ENCODE data around the gene PCP2. TPM values are rescaled to one million over a fixed set of nuclear protein-coding genes. Genes with fewer than 3 reads are reported as not detected.

The PCP2 gene
- total and polyA plus RNA-seq, 2 of the 13 experiments (the other 11 are each of a cell fraction or from before 2014, with no cell fraction given) = 0.62 TPM; not detected in 1

DNA sequence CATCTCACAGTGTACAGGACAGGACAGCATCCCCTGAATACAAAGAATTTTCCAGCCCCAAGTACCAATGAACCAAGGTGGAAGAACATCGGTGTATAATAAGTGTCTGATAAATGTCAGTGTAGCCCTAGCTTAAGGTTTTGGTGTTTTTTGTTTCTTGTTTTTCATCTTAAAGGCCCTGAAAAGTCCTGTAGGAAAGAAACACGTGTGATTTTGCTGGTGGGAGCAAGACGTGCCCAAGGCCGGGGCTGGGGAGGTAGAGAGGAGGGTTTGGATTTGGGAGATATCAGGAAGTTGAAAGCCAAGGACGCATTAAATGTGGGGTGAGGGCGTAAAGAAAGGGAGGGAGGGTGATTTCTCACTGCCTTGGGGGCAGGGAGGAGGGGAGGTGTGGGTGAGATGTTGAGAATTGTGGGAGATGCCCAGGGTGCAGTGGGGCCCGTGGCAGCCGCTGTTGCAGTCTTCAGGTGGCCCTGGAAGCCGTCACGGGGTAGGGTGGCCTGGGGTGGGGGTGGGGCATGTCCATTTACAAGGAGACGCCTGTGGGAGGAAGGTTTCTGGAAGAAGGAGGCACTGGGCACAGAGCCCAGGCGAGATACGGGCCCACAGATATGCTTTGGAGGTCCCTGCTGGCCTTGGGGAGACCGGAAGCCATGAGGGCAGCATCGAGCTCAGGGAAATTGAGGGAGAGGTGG is 31.1 kb downstream of the PCP2 start:
- H3K9ac ChIP-seq (ENCODE audit: insufficient read depth, low read depth, low read length) = no peak overlapping the region
- no TSS peak for BruUV-seq (replicated peaks)
- in situ Hi-C loops (cut with HindIII; ENCODE audit: extremely low pct_ligation_motif_present, low pct_unique_long_range_greater_than_20kb) (no loop called here), intact Hi-C loops (cut with micrococcal nuclease; ENCODE audit: unreplicated experiment) (no loop called here)
- no peak overlapping the region for H3K27ac ChIP-seq (ENCODE audit: extremely low read length, insufficient read depth, low read length)
- ChIA-PET POLR2A (no interaction called here), CTCF (ENCODE audit: low intra/inter-chr PET ratio, low total read pairs) (no interaction called here)
- H3K79me2 ChIP-seq (ENCODE audit: insufficient read depth, low read length) = peaks cover 53% of the 10 kb centered on the region
- no peak for DNase-seq (ENCODE audit: low spot score)
- ATAC-seq = no peak
- 94% methylated on average over 15 of the region's 15 CpGs for WGBS (ENCODE audit: low lambda C conversion rate)
- no peaks in the 10 kb centered on the region for H3K27me3 ChIP-seq (ENCODE audit: control insufficient read depth in 1 of 2, insufficient read depth in 2 of 2, low read length in 2 of 2)
- H3K36me3 ChIP-seq (replicated peaks in 1 of 2; ENCODE audit: control insufficient read depth in 1 of 2, insufficient read depth in 2 of 2, low read length in 2 of 2) = peaks cover 22 to 41% of the 10 kb centered on the region in 2 experiments; a peak in 4 of 5 replicates
- no peak overlapping the region for H3K4me2 ChIP-seq (ENCODE audit: low read depth, low read length)
- no peak for TF ChIP-seq ZFYVE20 (CRISPR knock-in tag; IDR thresholded peaks at IDR 0.05; ENCODE audit: borderline replicate concordance, low read depth)
- no peak for TF ChIP-seq ZNF343 (CRISPR knock-in tag; IDR thresholded peaks at IDR 0.05)
- TF ChIP-seq KAT7 (CRISPR knock-in tag; IDR thresholded peaks at IDR 0.05; ENCODE audit: borderline replicate concordance) = no peak
- no peak for TF ChIP-seq ZNF329 (CRISPR knock-in tag; IDR thresholded peaks at IDR 0.05; ENCODE audit: low read depth)
- TF ChIP-seq ZBTB3 (CRISPR knock-in tag; IDR thresholded peaks at IDR 0.05; ENCODE audit: borderline replicate concordance, low read depth) = no peak
- TF ChIP-seq, protein P1, sequence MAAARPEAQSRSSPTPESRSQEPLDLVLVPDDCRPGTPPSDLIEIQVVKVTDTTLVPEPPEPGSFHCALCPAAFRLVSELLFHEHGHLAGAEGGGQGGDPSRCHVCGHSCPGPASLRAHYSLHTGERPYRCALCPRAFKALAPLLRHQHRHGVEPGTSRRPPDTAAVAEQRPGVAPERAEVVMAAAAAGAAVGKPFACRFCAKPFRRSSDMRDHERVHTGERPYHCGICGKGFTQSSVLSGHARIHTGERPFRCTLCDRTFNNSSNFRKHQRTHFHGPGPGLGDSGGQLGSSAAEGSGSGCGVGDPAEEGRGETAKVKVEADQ (CRISPR knock-in tag; IDR thresholded peaks at IDR 0.05; ENCODE audit: borderline replicate concordance) = no peak
- TF ChIP-seq ARID2 (CRISPR knock-in tag; IDR thresholded peaks at IDR 0.05; ENCODE audit: borderline replicate concordance) = no peak
- TF ChIP-seq ZNF878 (CRISPR knock-in tag; IDR thresholded peaks at IDR 0.05) = no peak
- no peak for TF ChIP-seq DMAP1 (CRISPR knock-in tag; IDR thresholded peaks at IDR 0.05)
- no peak for TF ChIP-seq KDM1A (CRISPR knock-in tag; IDR thresholded peaks at IDR 0.05)
- no peak for TF ChIP-seq JUND (CRISPR knock-in tag; IDR thresholded peaks at IDR 0.05)
- TF ChIP-seq ISX (CRISPR knock-in tag; conservative IDR thresholded peaks at IDR 0.05) = no peak
- H3K9me3 ChIP-seq (ENCODE audit: low read length) = no peaks in the 10 kb centered on the region
- peaks cover 57% of the 10 kb centered on the region for H4K20me1 ChIP-seq (ENCODE audit: insufficient read depth, low read length)
- peaks cover 12% of the 10 kb centered on the region for H3K4me1 ChIP-seq (ENCODE audit: insufficient read depth, low read length)
- FAIRE-seq = no peak
- H3K4me3 ChIP-seq (replicated peaks in 1 of 3; ENCODE audit: insufficient read depth in 1 of 3, low read depth in 2 of 3, low read length in 3 of 3) = no peak overlapping the region
- H2AFZ ChIP-seq (ENCODE audit: low read length) = no peak overlapping the region
